HFFc6 (cell line): ENCODE data around the gene ZNF277. TPM values are rescaled to one million over a fixed set of nuclear protein-coding genes. Genes with fewer than 3 reads are reported as not detected.

Experiments
- DNase-seq: peaks from one replicate; pipeline ENCODE4 v3.0.0-alpha.2; 2018
- H3K27ac Mint-ChIP-seq: 2 replicates; pipeline ENCODE4 v1.8.0; 2020; ENCODE audit warnings: mild to moderate bottlenecking, mixed read lengths
- H3K27me3 Mint-ChIP-seq: 2 replicates; pipeline ENCODE4 v1.8.0; 2021; ENCODE audit warnings: mild to moderate bottlenecking, moderate library complexity, mixed read lengths; ENCODE audit not compliant: insufficient read depth
- H3K36me3 Mint-ChIP-seq: 2 replicates; pipeline ENCODE4 v1.8.0; 2021; ENCODE audit warnings: low read depth, mixed read lengths
- H3K4me1 Mint-ChIP-seq: 2 replicates; pipeline ENCODE4 v1.8.0; 2020; ENCODE audit warnings: low read depth, mixed read lengths
- H3K4me3 Mint-ChIP-seq: 2 replicates; pipeline ENCODE4 v1.8.0; 2020; ENCODE audit warnings: mild to moderate bottlenecking, moderate library complexity, mixed read lengths
- H3K9me3 Mint-ChIP-seq: 2 replicates; pipeline ENCODE4 v1.8.0; 2020; ENCODE audit warnings: mild to moderate bottlenecking, mixed read lengths
- total RNA-seq, 6 experiments: library from RNA; stranded (reverse); fragmentation: NEBNext Ultra II Directional; extraction: Animal tissue kit (Norgen Biotek cat#: 25700); gene quantifications; 2 replicates in 1 of 6; 3 replicates in 5 of 6; pipeline ENCODE4 v1.2.3, GENCODE V29; 2021
- TF ChIP-seq, protein P1 (sequence below): fragments of 200-600 bp; sonication (generic); IDR thresholded peaks from 2 replicates; pipeline ENCODE4 v1.5.0; 2021; ENCODE audit warnings: antibody characterized with exemption, mild to moderate bottlenecking

The ZNF277 gene
- total RNA-seq, 6 experiments from 2014 or later: 9.5 to 14.6 (median 13.5) TPM

DNA sequence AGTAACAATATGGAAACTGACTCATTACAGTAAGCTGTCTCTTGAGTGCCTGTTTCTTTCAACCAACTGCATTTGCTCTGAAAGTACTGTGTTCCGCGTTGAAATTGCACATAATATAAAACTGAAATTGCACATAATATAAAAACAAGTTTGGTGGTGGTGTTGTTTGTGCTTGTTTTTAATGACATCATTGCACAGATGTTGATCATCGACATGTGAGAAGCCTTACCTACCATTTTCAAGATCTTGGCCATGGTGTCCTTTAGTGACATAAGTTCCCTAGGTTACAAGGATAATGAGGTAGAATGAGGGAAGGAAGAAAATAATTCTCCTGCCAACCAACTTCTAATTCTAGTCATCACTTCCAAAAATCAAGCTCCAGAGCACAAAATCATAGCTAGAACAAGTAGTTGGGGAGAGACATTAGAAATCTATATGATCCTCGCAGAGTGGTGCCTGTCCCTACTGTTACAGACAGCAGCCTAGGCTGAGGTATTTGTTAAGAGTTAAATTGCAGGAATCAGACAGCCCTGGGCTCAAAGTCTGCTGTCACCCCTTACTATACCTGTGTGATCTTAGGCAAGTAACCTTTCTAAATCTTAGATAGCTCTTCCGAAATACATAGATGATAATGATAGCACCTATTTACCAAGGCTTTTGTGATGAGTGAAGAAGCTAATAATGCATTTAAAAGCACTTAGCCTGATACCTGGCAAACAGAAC lies 29.6 kb upstream of the ZNF277 start:
- Mint-ChIP-seq H3K36me3 (no peaks in the 10 kb centered on the region), H3K27me3 (peaks cover 7% of the 10 kb centered on the region)
- TF ChIP-seq, protein P1, sequence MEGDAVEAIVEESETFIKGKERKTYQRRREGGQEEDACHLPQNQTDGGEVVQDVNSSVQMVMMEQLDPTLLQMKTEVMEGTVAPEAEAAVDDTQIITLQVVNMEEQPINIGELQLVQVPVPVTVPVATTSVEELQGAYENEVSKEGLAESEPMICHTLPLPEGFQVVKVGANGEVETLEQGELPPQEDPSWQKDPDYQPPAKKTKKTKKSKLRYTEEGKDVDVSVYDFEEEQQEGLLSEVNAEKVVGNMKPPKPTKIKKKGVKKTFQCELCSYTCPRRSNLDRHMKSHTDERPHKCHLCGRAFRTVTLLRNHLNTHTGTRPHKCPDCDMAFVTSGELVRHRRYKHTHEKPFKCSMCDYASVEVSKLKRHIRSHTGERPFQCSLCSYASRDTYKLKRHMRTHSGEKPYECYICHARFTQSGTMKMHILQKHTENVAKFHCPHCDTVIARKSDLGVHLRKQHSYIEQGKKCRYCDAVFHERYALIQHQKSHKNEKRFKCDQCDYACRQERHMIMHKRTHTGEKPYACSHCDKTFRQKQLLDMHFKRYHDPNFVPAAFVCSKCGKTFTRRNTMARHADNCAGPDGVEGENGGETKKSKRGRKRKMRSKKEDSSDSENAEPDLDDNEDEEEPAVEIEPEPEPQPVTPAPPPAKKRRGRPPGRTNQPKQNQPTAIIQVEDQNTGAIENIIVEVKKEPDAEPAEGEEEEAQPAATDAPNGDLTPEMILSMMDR: no peak

DNA sequence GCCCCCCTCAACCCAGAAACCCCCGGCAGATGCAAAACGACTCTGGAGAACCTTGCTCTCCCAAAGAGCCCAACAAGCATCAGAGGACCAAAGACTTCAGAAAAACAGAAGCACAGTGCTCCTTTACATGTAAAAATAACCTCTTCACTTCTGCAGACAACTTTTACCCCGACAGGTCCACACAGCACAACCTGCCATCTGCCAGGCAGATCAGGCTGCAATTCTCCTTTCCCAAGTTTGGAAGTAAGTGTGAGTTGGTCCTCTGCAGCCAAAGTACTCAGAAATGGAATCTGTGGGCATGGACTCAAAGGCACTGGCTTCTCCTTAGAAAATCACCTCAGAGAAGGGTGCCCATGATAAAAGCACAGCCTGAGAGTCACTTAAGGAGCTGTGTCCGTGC lies 26.3 kb upstream of the ZNF277 start:
- H3K4me3 Mint-ChIP-seq: no peak overlapping the region
- TF ChIP-seq, protein P1: no peak
- no peaks in the 10 kb centered on the region for H3K36me3 Mint-ChIP-seq
- peaks cover 7% of the 10 kb centered on the region for H3K4me1 Mint-ChIP-seq
- no peak for DNase-seq
- H3K9me3 Mint-ChIP-seq: no peaks in the 10 kb centered on the region
- no peak overlapping the region for H3K27ac Mint-ChIP-seq
- peaks cover 7% of the 10 kb centered on the region for H3K27me3 Mint-ChIP-seq

More for the DNA sequence above, 29.6 kb upstream of the ZNF277 start:
- H3K27ac Mint-ChIP-seq: no peak overlapping the region
- H3K4me3 Mint-ChIP-seq: no peak overlapping the region
- DNase-seq: no peak
- H3K9me3 Mint-ChIP-seq: no peaks in the 10 kb centered on the region
- H3K4me1 Mint-ChIP-seq: peaks cover 5% of the 10 kb centered on the region; the same call in 1 of the 2 replicates

DNA sequence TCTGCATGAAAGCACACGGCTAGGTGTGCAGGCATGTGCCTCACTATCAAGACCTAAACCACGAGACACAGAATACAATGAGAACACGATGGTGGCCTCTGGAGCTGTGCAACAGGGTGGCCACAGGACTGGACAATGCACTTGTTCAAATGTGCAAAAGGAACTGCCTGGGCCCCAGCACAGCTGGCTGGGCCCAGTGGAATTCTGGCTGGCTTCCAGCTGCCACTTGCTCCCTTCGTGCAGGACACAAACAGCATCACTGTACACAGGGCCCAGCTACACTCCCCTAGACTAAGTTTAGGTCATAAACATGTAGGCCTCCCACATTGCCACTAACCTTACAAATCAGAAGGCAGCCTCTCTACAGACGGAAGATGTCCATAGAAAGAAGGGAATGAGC lies 23.7 kb upstream of the ZNF277 start:
- Mint-ChIP-seq H3K27ac (no peak overlapping the region), H3K4me3 (no peak overlapping the region), H3K27me3 (peaks cover 7% of the 10 kb centered on the region), H3K4me1 (peaks cover 25% of the 10 kb centered on the region), H3K36me3 (no peaks in the 10 kb centered on the region), H3K9me3 (no peaks in the 10 kb centered on the region)
- DNase-seq: no peak
- TF ChIP-seq, protein P1: no peak

DNA sequence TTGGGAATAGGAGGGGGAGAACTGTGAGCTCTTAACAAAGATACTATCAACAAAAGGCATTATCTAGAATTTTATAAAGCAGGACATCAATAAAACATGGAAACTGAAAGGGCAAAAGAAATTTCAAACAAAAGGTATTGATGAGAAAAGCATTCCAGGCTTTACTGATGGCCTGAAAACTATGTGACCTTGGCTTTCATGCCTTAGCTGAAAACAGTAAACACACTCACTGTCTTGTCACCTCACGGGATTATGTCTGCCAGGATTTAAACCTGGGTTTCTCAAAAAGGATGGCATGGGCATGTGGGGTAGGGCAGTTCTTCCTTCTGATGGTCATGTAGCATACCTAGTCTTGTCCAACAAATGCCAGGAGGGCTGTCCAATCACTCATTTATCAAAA lies 23.2 kb upstream of the ZNF277 start:
- Mint-ChIP-seq H3K4me1 (peaks cover 25% of the 10 kb centered on the region), H3K9me3 (no peaks in the 10 kb centered on the region), H3K4me3 (no peak overlapping the region), H3K36me3 (no peaks in the 10 kb centered on the region), H3K27me3 (peaks cover 7% of the 10 kb centered on the region), H3K27ac (no peak overlapping the region)
- no peak for DNase-seq
- TF ChIP-seq, protein P1: no peak

DNA sequence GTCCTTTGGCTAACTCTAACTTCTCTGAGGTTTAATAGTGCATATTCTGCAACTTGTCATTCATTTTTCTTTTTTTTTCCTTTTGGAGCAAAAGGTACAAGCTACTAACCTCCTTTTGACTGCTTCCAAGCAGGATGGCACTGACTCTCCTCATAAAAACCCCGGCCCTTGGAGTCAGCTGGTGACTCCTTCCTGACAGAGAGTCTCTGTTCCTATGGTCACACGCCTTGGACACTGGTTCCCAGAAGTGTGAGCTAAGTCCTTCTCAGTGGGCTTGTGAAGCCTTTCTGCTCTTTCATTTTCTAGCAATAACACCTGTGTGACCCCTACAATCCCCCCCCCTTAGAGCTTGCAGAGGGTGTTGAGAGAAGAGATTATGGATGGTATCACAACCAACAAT lies 22.0 kb upstream of the ZNF277 start:
- Mint-ChIP-seq H3K36me3 (no peaks in the 10 kb centered on the region), H3K27ac (no peak overlapping the region), H3K9me3 (no peaks in the 10 kb centered on the region), H3K4me3 (no peak overlapping the region), H3K4me1 (peaks cover 25% of the 10 kb centered on the region), H3K27me3 (peaks cover 7% of the 10 kb centered on the region)
- DNase-seq: no peak
- TF ChIP-seq, protein P1: no peak
